ENCODE results near the gene CAMK2B. TPM values are rescaled to one million over a fixed set of nuclear protein-coding genes. Genes with fewer than 3 reads are reported as not detected.

Gene CAMK2B
- total RNA-seq, 5 donors from 2014 or later (not counting 1 experiment from before 2014, with no cell fraction given), result 0.35 TPM; not detected in 4

- Mint-ChIP-seq H3K36me3 (no peaks in the 10 kb centered on the region), H3K4me1 (no peaks in the 10 kb centered on the region), H3K9me3 (no peaks in the 10 kb centered on the region), H3K27ac (no peak overlapping the region), H3K27me3 (no peaks in the 10 kb centered on the region), H3K4me3 (no peak overlapping the region)
- Histone ChIP-seq H3K27ac (ENCODE audit: low read length) (no peak overlapping the region), H3K4me1 (ENCODE audit: control insufficient read depth in 1 of 2, extremely low read depth in 1 of 2, insufficient read depth in 2 of 2, low read length in 2 of 2) (no peaks in the 10 kb centered on the region), H3K4me3 (ENCODE audit: control insufficient read depth in 1 of 2, extremely low read depth in 1 of 2, low read length in 1 of 2) (no peak overlapping the region), H3K27me3 (replicated peaks in 1 of 2; ENCODE audit: control insufficient read depth in 2 of 2, extremely low read depth in 1 of 2, insufficient read depth in 2 of 2, low read length in 1 of 2) (peaks cover 0 to 21% of the 10 kb centered on the region in 2 experiments), H3K36me3 (ENCODE audit: control insufficient read depth in 2 of 2, extremely low read depth in 1 of 2, insufficient read depth in 1 of 2, low read length in 1 of 2) (no peaks in the 10 kb centered on the region), H3K9me3 (no peaks in the 10 kb centered on the region)
- POLR2A ChIA-PET, result no interaction called here
- DNase-seq (no peak), ATAC-seq (replicated peaks in 1 of 4) (no peak)
- CTCF ChIA-PET, result no interaction called here
- no CpG with 5 or more reads among the region's 5 CpGs for WGBS (ENCODE audit: insufficient coverage)
These were observed 56.7 kb downstream of the CAMK2B start for GRCh38 chr7:44268671-44269070.

DNA sequence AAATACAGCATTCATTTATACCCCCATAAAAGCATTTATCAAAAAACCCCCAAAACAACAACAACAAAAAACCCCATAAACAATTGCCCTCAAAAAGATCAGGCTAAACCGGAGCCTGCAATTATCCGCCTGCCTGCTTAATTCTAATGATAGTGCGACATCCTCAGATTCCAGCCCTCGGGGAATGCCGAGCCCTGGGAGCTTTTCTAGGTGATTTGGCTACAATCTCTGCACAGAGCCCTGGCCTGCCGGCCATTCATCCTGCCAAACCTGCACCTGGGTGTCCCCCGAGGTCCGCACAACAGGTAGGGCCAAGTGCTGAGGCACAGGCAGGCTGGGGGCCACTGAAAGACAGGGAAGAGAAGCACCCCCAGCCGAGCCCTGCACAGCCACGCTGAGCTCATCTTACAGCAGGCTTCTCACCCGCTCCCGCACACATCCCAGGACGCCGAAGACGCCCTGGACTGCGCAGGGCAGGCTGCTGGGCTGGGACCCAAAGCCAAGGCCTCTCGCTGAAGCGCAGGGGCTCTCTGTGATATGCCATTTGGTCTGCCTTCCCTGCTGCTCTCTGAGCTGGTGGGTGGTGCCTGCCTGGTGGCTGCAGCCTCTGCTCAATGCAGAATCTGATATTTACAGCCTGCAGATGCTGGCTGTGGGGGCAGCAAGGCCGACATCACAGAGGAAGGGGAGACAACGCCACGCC, 57.5 kb downstream of the CAMK2B start:
- CTCF ChIA-PET, result no interaction called here

GRCh38 chr7:44267178-44267577, 58.2 kb downstream of the CAMK2B start:
- H3K27me3 Mint-ChIP-seq, result peaks cover 0 to 5% of the 10 kb centered on the region in 2 donors
- H3K27ac ChIP-seq (ENCODE audit: low read length), result no peak overlapping the region
- no peak overlapping the region for H3K4me3 Mint-ChIP-seq
- ChIA-PET CTCF (no interaction called here), POLR2A (no interaction called here)
- no peaks in the 10 kb centered on the region for H3K36me3 ChIP-seq (ENCODE audit: control insufficient read depth in 2 of 2, extremely low read depth in 1 of 2, insufficient read depth in 1 of 2, low read length in 1 of 2)
- no peaks in the 10 kb centered on the region for H3K4me1 ChIP-seq (ENCODE audit: control insufficient read depth in 1 of 2, extremely low read depth in 1 of 2, insufficient read depth in 2 of 2, low read length in 2 of 2)
- peaks cover 0 to 25% of the 10 kb centered on the region in 2 experiments for H3K27me3 ChIP-seq (replicated peaks in 1 of 2; ENCODE audit: control insufficient read depth in 2 of 2, extremely low read depth in 1 of 2, insufficient read depth in 2 of 2, low read length in 1 of 2)
- no peaks in the 10 kb centered on the region for H3K36me3 Mint-ChIP-seq
- no peak overlapping the region for H3K4me3 ChIP-seq (ENCODE audit: control insufficient read depth in 1 of 2, extremely low read depth in 1 of 2, low read length in 1 of 2)
- H3K9me3 Mint-ChIP-seq, result no peaks in the 10 kb centered on the region
- whole genome bisulfite sequencing (ENCODE audit: insufficient coverage), result 100% methylated on average over 1 of the region's 3 CpGs
- H3K4me1 Mint-ChIP-seq, result no peaks in the 10 kb centered on the region
- DNase-seq, result no peak
- no peaks in the 10 kb centered on the region for H3K9me3 ChIP-seq
- H3K27ac Mint-ChIP-seq, result no peak overlapping the region
- ATAC-seq (replicated peaks in 1 of 4), result no peak

More for the DNA sequence above, 57.5 kb downstream of the CAMK2B start:
- H3K27me3 ChIP-seq (replicated peaks in 1 of 2; ENCODE audit: control insufficient read depth in 2 of 2, extremely low read depth in 1 of 2, insufficient read depth in 2 of 2, low read length in 1 of 2), result peaks cover 0 to 25% of the 10 kb centered on the region in 2 experiments
- H3K9me3 ChIP-seq, result no peaks in the 10 kb centered on the region
- Mint-ChIP-seq H3K27ac (no peak overlapping the region), H3K36me3 (no peaks in the 10 kb centered on the region), H3K4me3 (no peak overlapping the region), H3K9me3 (no peaks in the 10 kb centered on the region), H3K4me1 (no peaks in the 10 kb centered on the region), H3K27me3 (no peaks in the 10 kb centered on the region)
- no peak for DNase-seq
- 85% methylated on average over 21 of the region's 21 CpGs for WGBS (ENCODE audit: insufficient coverage)
- no peaks in the 10 kb centered on the region for H3K4me1 ChIP-seq (ENCODE audit: control insufficient read depth in 1 of 2, extremely low read depth in 1 of 2, insufficient read depth in 2 of 2, low read length in 2 of 2)
- ATAC-seq (replicated peaks in 1 of 4), result no peak
- no peak overlapping the region for H3K4me3 ChIP-seq (ENCODE audit: control insufficient read depth in 1 of 2, extremely low read depth in 1 of 2, low read length in 1 of 2)
- H3K36me3 ChIP-seq (ENCODE audit: control insufficient read depth in 2 of 2, extremely low read depth in 1 of 2, insufficient read depth in 1 of 2, low read length in 1 of 2), result no peaks in the 10 kb centered on the region
- no peak overlapping the region for H3K27ac ChIP-seq (ENCODE audit: low read length)
- POLR2A ChIA-PET, result no interaction called here

DNA sequence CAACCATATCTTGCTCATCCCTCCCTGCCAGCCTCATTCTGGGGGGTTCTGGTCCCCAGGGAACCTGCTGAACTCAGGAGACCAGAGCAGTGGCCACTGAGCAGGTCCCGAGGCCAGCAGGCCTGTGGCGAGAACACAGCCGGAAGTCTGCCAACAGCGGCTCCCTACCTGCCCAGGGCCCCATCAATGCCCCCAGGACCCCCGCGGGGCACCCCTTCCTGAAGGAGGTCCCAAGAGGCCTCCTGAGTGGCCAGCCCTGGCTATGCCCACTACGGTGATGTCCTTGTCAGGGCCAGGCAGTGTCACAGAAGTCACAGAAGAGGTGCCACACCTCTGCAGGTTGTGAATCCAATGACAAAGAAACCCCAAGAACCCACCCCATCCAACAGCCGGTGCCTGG, 58.9 kb downstream of the CAMK2B start:
- CTCF ChIA-PET, result no interaction called here
- ATAC-seq (replicated peaks in 1 of 4), result no peak
- Mint-ChIP-seq H3K27ac (no peak overlapping the region), H3K4me1 (no peaks in the 10 kb centered on the region), H3K4me3 (no peak overlapping the region), H3K9me3 (no peaks in the 10 kb centered on the region), H3K27me3 (peaks cover 0 to 5% of the 10 kb centered on the region in 2 donors), H3K36me3 (no peaks in the 10 kb centered on the region)
- H3K27me3 ChIP-seq (replicated peaks in 1 of 2; ENCODE audit: control insufficient read depth in 2 of 2, extremely low read depth in 1 of 2, insufficient read depth in 2 of 2, low read length in 1 of 2), result peaks cover 0 to 25% of the 10 kb centered on the region in 2 experiments
- H3K9me3 ChIP-seq, result no peaks in the 10 kb centered on the region
- POLR2A ChIA-PET, result no interaction called here
- H3K4me1 ChIP-seq (ENCODE audit: control insufficient read depth in 1 of 2, extremely low read depth in 1 of 2, insufficient read depth in 2 of 2, low read length in 2 of 2), result no peaks in the 10 kb centered on the region
- H3K36me3 ChIP-seq (ENCODE audit: control insufficient read depth in 2 of 2, extremely low read depth in 1 of 2, insufficient read depth in 1 of 2, low read length in 1 of 2), result no peaks in the 10 kb centered on the region
- no peak for DNase-seq
- no peak overlapping the region for H3K27ac ChIP-seq (ENCODE audit: low read length)
- 88% methylated on average over 6 of the region's 8 CpGs for WGBS (ENCODE audit: insufficient coverage)
- no peak overlapping the region for H3K4me3 ChIP-seq (ENCODE audit: control insufficient read depth in 1 of 2, extremely low read depth in 1 of 2, low read length in 1 of 2)

DNA sequence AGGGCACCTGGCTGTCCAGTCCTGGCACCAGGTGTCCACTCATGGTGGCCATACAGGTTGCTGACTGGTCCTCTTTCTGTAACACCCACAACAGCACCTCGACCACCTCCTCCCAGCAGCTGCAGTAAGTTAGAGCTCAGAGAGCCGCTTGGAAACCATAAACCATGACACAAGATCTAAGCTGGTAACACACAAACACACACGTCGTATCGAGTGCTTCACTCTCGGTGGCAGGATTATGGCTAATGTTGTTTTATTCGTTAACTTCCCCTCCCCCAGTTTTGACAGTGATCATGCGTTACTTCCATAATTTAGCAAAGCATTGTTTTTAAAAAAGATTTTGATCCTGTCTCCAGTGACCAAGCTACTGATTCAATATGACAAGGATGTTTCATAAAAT, 59.7 kb downstream of the CAMK2B start:
- H3K36me3 Mint-ChIP-seq, result no peaks in the 10 kb centered on the region
- H3K36me3 ChIP-seq (ENCODE audit: control insufficient read depth in 2 of 2, extremely low read depth in 1 of 2, insufficient read depth in 1 of 2, low read length in 1 of 2), result no peaks in the 10 kb centered on the region
- H3K27me3 Mint-ChIP-seq, result peaks cover 0 to 5% of the 10 kb centered on the region in 2 donors
- H3K4me1 ChIP-seq (ENCODE audit: control insufficient read depth in 1 of 2, extremely low read depth in 1 of 2, insufficient read depth in 2 of 2, low read length in 2 of 2), result no peaks in the 10 kb centered on the region
- DNase-seq, result no peak
- no peaks in the 10 kb centered on the region for H3K9me3 ChIP-seq
- H3K4me1 Mint-ChIP-seq, result peaks cover 0 to 2% (median 0%) of the 10 kb centered on the region in 3 donors
- H3K4me3 Mint-ChIP-seq, result no peak overlapping the region
- no peak for ATAC-seq (replicated peaks in 1 of 4)
- no peak overlapping the region for H3K27ac ChIP-seq (ENCODE audit: low read length)
- H3K4me3 ChIP-seq (ENCODE audit: control insufficient read depth in 1 of 2, extremely low read depth in 1 of 2, low read length in 1 of 2), result no peak overlapping the region
- ChIA-PET CTCF (no interaction called here), POLR2A (no interaction called here)
- H3K27me3 ChIP-seq (replicated peaks in 1 of 2; ENCODE audit: control insufficient read depth in 2 of 2, extremely low read depth in 1 of 2, insufficient read depth in 2 of 2, low read length in 1 of 2), result peaks cover 0 to 25% of the 10 kb centered on the region in 2 experiments
- H3K27ac Mint-ChIP-seq, result no peak overlapping the region
- H3K9me3 Mint-ChIP-seq, result no peaks in the 10 kb centered on the region
- no CpG with 5 or more reads among the region's 8 CpGs for WGBS (ENCODE audit: insufficient coverage)

DNA sequence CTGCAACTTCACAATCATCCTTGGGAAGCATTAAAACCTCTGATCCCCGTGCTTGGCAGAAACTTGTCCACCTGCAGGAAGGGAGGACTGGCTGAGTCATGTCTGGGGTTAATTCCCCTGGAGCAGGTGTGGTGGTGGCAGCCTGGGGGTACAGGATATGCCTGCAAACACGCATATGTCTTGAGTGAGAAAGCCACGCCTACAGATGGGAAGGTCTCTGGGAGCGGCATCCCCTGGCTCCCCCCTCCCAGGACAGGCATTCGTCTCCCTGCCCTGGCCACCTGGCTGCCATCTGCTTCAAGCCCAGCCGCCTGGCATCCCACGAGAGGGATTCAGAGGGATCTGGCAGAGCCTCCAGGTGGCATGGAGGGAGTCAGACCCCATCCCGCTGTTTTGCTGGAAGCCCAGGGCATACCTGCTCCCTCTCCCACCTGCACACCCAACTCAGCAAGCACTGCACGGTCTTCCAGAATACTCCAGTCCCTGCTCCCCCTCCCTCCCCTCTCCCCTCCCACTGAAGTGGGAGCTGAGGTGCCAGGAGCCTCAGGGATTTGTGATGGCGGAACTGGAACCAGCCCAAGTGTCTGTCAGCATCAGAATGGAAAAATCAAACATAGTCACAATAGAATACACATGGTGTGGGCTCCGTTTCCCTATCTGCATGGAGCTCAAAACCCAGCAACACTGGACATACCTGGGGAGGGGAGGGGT, 61.0 kb downstream of the CAMK2B start:
- Histone ChIP-seq H3K36me3 (ENCODE audit: control insufficient read depth in 2 of 2, extremely low read depth in 1 of 2, insufficient read depth in 1 of 2, low read length in 1 of 2) (no peaks in the 10 kb centered on the region), H3K4me1 (ENCODE audit: control insufficient read depth in 1 of 2, extremely low read depth in 1 of 2, insufficient read depth in 2 of 2, low read length in 2 of 2) (peaks cover 0 to 2% of the 10 kb centered on the region in 2 experiments), H3K27me3 (replicated peaks in 1 of 2; ENCODE audit: control insufficient read depth in 2 of 2, extremely low read depth in 1 of 2, insufficient read depth in 2 of 2, low read length in 1 of 2) (peaks cover 0 to 25% of the 10 kb centered on the region in 2 experiments), H3K4me3 (ENCODE audit: control insufficient read depth in 1 of 2, extremely low read depth in 1 of 2, low read length in 1 of 2) (no peak overlapping the region), H3K9me3 (no peaks in the 10 kb centered on the region), H3K27ac (ENCODE audit: low read length) (no peak overlapping the region)
- no peak for ATAC-seq (replicated peaks in 1 of 4)
- Mint-ChIP-seq H3K4me1 (peaks cover 8 to 11% (median 10%) of the 10 kb centered on the region in 3 donors), H3K36me3 (no peaks in the 10 kb centered on the region), H3K27ac (no peak overlapping the region), H3K9me3 (no peaks in the 10 kb centered on the region), H3K4me3 (no peak overlapping the region), H3K27me3 (peaks cover 0 to 5% of the 10 kb centered on the region in 2 donors)
- WGBS (ENCODE audit: insufficient coverage), result 33% methylated on average over 7 of the region's 11 CpGs
- POLR2A ChIA-PET, result no interaction called here
- CTCF ChIA-PET, result no interaction called here
- no peak for DNase-seq
